GM18870 (cell line): Measurements from ENCODE around the gene ACER1.

Experiments
- ATAC-seq: cut with Tn5 transposase; IDR thresholded peaks from one replicate; pipeline ENCODE4 v1.9.1; 2021; ENCODE audit warnings: moderate library complexity; ENCODE audit not compliant: unreplicated experiment

Gene ACER1

DNA sequence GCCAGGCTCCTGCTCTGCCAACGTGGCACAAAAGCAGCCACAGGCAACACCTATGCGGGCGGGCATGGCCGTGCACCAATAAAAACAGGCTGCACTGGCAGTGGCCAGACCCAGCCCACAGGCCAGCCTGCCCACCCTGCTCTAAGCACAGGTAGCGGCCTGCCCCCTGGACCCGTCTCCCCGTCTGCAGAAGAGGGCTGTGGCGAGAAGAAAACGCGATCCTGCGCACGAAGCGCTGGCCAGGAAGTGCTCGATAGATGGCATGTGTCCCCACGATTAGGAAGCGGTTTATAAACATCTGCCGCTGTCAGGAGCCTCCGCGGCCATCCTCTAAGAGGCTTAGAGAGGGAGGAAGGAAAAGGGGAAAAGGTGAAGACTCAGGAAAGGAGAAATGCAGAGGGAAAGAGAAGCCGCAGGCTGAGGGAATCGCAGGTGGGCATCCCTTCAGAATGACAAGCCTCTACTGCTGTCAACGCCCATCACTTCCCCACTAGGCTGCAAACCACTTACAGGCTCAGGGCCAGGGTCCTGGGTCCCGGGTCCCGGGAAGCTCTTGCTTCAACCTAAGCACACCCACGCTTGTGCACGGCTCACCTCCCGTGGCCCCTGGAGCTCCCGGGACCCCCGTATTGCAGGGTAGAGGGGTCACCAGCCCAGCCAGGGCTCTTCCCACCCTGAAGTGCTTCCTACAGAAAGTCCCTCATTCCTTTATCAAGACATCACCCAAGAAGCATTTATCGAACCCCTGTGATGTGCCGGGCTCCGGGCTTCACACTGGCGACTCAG is 64.1 kb downstream of the ACER1 start:
- no peak for ATAC-seq

DNA sequence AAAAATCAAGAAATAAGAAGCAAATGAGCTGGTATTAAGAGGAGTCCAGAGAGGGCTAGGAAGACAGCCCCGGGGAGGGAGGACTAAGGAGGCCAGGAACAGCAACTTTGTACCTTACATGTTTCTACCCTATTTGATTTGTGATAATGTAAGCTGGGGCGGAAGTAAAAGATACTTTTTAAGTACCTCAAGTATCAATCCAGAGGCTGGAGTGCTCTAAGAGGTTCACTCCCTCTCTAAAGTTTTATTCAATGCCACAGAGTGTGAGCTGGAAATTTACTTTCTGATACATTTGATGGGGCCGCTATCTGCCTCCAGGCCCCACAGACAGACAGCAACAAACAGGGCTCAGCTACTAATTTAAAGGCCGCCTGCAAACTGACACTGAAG is 65.0 kb downstream of the ACER1 start:
- no peak for ATAC-seq

DNA sequence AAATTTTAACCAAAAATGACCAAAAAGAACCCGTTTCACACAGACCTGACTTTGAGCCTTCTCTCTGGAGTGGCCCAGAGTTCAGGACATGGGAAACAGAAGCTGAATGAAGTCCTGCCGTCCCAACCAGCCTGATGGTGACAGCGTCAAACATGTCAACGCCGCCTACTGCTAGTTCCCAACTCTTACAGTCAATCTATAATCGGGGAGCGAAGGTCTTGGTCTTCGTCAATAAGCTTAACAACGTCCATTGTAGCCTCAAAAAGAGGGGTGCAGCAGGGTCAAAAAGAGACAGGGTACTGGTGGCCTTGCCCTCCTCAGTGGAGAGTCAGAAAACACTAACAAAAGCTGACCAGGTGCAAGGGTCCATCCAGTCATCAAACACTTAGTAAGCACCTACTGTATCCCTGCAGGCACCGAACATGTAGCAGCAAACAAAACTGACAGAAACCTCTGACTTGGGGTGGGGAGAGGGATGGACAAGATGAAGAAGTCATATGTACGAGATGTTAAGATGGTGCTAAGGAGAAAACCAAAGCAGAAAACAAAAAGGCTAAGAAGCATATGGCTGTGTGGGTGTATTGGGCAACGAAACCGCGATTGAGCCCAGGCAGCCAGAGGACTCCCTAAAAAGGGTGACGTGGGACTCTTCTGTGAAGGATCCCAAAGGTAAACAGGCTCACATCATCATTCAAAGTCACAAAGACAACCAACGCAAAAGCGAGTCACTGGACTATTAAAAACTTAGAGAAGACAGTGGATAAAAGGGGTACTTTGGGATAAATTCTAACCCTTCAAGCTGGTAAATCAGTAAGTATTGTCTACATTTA is 65.6 kb downstream of the ACER1 start:
- no peak for ATAC-seq

DNA sequence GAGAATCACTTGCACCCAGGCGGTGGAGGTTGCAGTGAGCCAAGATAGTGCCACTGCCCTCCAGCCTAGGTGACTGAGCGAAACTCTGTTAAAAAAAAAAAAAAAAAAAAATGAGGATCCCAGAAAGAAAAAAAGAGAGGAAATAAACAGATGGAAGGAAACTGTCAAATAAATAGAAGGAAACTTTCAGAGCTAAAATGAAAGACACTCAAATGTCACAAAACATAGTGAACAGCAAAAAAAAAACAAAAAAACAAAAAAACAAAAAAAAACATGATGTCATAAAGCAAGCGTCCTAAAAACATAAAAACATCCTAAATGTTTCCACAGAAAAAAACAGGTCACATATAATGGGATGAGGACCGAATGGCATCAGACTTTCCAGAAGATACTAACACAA is 68.6 kb downstream of the ACER1 start:
- no peak for ATAC-seq

DNA sequence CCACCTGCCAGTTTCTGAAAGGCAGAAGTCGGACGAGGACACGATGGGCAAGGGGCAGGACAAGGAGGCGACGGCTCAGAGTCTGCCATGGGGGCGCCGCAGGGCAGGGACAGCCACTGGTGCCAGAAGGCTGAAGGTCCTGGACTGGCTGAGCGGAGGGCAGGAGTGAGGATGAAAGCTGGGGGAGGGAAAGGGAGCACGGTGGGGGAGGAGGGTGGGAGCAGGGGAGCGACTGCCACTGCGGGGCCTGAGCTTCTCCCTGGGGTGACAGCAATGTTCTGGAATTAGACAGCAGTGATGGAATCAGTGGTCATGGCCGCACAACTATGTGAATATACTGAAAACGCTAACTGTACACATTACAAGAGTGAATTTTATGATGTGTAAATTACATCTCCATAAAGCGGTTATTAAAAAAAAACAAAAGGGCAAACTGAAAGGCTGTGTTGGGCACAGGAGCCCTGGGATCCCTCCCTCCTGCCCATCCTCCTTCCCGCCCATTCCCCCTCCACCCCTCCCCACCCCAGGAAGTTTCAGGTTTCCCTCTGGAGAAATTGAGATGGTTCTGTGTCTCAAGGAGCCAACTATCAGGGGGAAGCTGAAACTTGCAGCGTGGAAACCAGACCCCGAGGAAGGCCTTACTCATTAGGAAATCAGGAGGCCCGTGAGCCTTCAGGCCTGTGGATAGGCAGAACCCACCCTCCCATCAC is 69.5 kb downstream of the ACER1 start:
- no peak for ATAC-seq

DNA sequence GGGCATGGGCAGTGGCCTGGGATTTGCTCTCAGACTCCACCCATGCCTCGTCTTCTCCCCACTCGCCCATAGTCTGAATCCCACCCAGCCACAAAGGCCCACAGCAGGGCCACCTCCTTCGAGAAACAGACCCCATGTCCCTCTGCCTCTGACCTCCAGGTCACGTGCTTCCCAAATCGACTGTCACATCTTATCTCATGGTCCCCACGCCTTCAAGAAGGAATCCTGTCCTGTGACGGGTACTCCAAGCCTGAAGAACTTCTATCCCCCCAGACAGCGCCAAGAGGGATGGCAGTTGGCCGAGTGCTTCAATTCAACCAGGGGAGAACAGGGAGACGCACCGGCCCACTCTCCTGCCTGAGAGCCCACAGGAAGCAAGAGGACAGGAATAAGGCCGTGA is 70.1 kb downstream of the ACER1 start:
- ATAC-seq = no peak

DNA sequence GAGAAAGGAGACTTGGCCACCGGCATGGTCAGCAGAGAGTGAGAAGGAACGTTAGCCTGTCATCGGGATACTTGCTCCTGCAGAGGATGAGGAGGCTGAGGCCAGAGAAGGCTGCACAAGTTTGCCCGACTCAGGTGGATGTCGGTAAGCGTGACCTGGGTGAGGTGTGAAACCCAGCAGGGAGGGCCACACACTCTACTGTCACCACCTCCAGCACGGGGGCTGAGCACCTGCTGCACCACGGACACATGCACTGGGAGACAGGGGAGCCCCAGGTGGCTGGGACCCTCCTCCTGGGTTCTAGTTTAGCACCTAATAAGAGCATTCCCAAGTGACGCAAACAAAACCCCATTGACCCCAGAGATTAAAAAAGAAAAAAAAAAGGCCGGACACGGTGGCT is 70.9 kb downstream of the ACER1 start:
- no peak for ATAC-seq

DNA sequence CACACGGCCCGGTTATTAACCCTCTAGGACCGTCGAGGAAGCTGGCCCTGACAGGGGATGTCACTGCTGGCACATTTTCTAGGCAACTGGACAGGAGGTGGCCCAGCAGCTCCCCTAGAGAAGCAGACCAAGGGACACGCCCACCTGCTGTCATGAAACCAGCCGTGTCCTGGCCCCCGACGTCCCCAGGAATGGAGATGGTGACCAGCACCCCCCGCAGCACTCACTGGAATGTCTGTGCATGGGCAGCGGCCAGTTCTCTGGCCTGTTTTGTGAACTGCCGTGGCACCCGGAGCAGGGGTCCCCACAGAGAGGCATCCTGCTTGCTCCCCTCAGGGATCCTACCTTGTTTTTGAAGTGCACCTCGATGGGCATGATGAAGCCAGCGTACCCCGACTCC is 71.5 kb downstream of the ACER1 start:
- no peak for ATAC-seq

DNA sequence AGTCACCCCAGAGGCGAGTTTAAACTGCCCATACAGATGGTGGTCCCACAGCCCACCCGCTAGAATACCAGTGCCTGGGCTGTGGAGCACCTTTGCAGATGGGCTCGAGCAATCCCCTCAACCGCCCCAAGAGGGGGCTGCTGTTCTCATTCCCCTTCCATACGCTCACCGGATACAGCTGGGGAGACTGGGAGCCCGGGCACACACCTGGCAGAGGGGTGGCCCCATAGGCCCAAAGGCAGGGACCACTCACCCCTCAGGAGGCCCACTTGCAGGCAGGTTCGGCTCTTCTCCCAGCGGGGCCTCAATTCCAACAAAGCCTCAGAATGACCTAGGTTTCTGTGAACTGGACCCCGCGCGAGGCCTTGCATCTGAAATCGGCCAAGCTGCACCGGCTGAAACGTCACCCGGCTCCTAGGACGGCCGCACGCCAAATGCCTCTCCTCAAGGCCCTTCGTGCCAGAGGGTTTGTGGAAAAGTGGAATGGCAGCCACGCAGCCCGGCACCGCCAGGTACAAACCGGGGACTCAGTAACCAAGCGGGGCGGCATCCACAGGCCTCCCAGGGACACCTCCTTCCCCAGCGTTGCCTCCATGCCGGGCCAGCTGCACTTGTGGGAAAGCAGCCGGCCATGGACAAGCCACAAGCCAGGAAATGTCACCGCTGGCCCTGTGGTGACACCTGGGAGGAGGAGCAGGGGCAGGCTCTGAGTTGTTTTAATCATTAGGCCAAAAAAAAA is 72.3 kb downstream of the ACER1 start:
- ATAC-seq = no peak

DNA sequence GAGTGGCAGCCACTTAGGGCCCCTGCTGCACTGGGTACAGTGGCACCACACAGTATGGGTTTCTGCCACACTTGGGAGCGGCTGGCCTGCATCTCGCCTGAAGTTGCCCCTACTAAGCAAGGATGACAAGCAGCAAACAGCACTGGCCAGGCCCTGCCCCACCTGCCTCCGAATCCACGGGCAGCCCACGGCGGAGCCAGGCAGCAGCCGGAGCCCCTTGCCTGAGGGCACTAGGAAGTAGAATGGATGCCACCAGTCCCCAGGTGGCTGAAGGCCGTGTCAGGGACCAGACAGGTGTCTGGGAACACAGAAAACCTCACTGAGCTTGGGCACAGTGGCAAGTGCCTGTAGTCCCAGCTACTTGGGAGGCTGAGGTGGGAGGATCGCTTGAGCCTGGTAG is 73.0 kb downstream of the ACER1 start:
- ATAC-seq = no peak

DNA sequence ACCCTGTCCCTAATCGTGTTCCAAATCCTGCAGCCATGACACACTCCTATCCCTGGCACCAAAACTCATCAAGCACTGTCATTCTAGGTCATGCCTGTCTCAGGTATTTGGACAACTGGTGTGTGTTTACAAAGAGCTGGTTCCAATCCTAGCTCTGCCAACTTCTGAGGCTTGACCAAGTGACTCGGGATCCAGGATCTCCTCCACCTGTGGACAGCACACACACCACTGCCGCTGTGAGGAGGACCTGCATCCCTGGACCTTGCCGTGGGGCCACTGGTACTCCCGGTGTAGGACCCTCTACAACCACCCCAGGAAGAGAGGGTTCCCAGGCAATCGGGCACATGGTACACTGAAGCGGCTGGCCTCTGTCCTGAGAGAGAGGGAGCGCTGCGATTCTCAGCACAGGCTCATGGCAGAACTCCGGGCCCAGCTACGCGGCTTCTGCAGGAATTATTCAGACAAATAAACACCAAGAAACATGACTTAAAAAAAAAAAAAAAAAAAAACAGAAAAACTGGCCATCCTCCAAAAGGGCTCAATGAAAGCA is 74.0 kb downstream of the ACER1 start:
- ATAC-seq = no peak

DNA sequence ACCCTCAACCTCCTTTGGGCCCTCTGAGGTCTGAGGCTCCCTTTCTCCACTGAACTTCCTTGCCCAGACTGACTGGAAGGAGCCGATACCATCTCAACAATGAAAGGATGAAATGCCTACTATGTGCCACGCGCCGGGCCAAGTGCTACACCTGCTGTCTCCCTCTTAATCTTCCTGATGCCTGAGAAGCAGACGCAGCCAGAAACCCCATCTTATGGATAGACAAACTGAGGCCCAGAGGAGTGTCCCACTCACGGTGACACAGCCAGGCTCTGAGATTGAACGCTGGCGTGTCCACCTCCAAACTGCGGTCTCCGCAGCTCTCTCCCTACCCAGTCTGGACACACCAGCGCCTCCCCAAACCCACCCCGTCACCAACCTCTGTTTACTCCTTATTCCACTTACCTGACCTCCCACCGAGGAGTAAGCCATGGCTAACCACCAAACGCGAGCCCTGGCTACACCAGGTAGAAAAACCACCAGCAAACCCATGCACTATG is 74.5 kb downstream of the ACER1 start:
- no peak for ATAC-seq
